Endothelial cell (in vitro differentiated cells): ENCODE measurements around the gene SH2D4B. TPM values are rescaled to one million over a fixed set of nuclear protein-coding genes. Genes with fewer than 3 reads are reported as not detected.

ENCODE experiments used
- DNase-seq: peaks from one replicate; pipeline ENCODE4 v3.0.0; 2021; ENCODE audit warnings: low spot score
- H3K27ac Mint-ChIP-seq: one replicate; pipeline ENCODE4 v1.8.0; 2021; ENCODE audit warnings: mixed read lengths, inconsistent platforms; ENCODE audit not compliant: unreplicated experiment
- H3K27me3 Mint-ChIP-seq: one replicate; pipeline ENCODE4 v1.8.0; 2021; ENCODE audit warnings: mild to moderate bottlenecking, moderate library complexity, mixed read lengths, inconsistent platforms; ENCODE audit not compliant: unreplicated experiment
- H3K36me3 Mint-ChIP-seq: one replicate; pipeline ENCODE4 v1.8.0; 2021; ENCODE audit warnings: mild to moderate bottlenecking, low read depth, mixed read lengths, inconsistent platforms; ENCODE audit not compliant: unreplicated experiment
- H3K4me1 Mint-ChIP-seq: one replicate; pipeline ENCODE4 v1.8.0; 2021; ENCODE audit warnings: mild to moderate bottlenecking, mixed read lengths, inconsistent platforms; ENCODE audit not compliant: unreplicated experiment
- H3K4me3 Mint-ChIP-seq: one replicate; pipeline ENCODE4 v1.8.0; 2021; ENCODE audit warnings: mild to moderate bottlenecking, mixed read lengths, inconsistent platforms; ENCODE audit not compliant: unreplicated experiment
- H3K9me3 Mint-ChIP-seq: one replicate; pipeline ENCODE4 v1.8.0; 2021; ENCODE audit warnings: mixed read lengths, inconsistent platforms; ENCODE audit not compliant: unreplicated experiment
- CTCF ChIP-seq: fragments of 200-600 bp; sonication (generic); IDR thresholded peaks from one replicate; pipeline ENCODE4 v1.5.0; 2021; ENCODE audit warnings: antibody characterized with exemption; ENCODE audit not compliant: unreplicated experiment
- total RNA-seq: library from RNA; stranded (reverse); fragmentation: NEBNext Ultra II Directional; extraction: Animal tissue kit (Norgen Biotek cat#: 25700); gene quantifications from one replicate; pipeline ENCODE4 v1.2.1, GENCODE V29; 2021; ENCODE audit not compliant: unreplicated experiment

SH2D4B gene
- total RNA-seq, 1 donor from 2014 or later, result 0.23 TPM

GRCh38 chr10:80512031-80512526 lies 25.6 kb upstream of the SH2D4B start:
- no peak for DNase-seq
- Mint-ChIP-seq H3K4me3 (peak overlapping the region; percentile 29), H3K27me3 (peaks cover 4% of the 10 kb centered on the region), H3K27ac (peak overlapping the region; percentile 24), H3K36me3 (peaks cover 49% of the 10 kb centered on the region), H3K4me1 (peaks cover 36% of the 10 kb centered on the region), H3K9me3 (no peaks in the 10 kb centered on the region)
- no peak for TF ChIP-seq CTCF

GRCh38 chr10:80513106-80513505 lies 24.6 kb upstream of the SH2D4B start:
- H3K27me3 Mint-ChIP-seq, result peaks cover 10% of the 10 kb centered on the region
- no peak overlapping the region for H3K4me3 Mint-ChIP-seq
- peaks cover 49% of the 10 kb centered on the region for H3K36me3 Mint-ChIP-seq
- no peak overlapping the region for H3K27ac Mint-ChIP-seq
- H3K9me3 Mint-ChIP-seq, result no peaks in the 10 kb centered on the region
- no peak for DNase-seq
- peaks cover 31% of the 10 kb centered on the region for H3K4me1 Mint-ChIP-seq
- TF ChIP-seq CTCF, result no peak

- DNase-seq, result no peak
- H3K27ac Mint-ChIP-seq, result no peak overlapping the region
- H3K9me3 Mint-ChIP-seq, result no peaks in the 10 kb centered on the region
- H3K36me3 Mint-ChIP-seq, result peaks cover 59% of the 10 kb centered on the region
- TF ChIP-seq CTCF, result no peak
- no peak overlapping the region for H3K4me3 Mint-ChIP-seq
- H3K4me1 Mint-ChIP-seq, result peaks cover 32% of the 10 kb centered on the region
- H3K27me3 Mint-ChIP-seq, result peaks cover 19% of the 10 kb centered on the region
Measured at GRCh38 chr10:80515511-80515910, 22.2 kb upstream of the SH2D4B start.

GRCh38 chr10:80515941-80516340 lies 21.8 kb upstream of the SH2D4B start:
- Mint-ChIP-seq H3K27ac (no peak overlapping the region), H3K4me3 (no peak overlapping the region), H3K4me1 (peaks cover 32% of the 10 kb centered on the region), H3K36me3 (peaks cover 62% of the 10 kb centered on the region), H3K9me3 (no peaks in the 10 kb centered on the region), H3K27me3 (peaks cover 19% of the 10 kb centered on the region)
- no peak for DNase-seq
- TF ChIP-seq CTCF, result no peak

- Mint-ChIP-seq H3K27me3 (peaks cover 19% of the 10 kb centered on the region), H3K4me3 (peak overlapping the region; percentile 37), H3K36me3 (peaks cover 55% of the 10 kb centered on the region), H3K4me1 (peaks cover 30% of the 10 kb centered on the region), H3K27ac (peak overlapping the region; percentile 74), H3K9me3 (no peaks in the 10 kb centered on the region)
- DNase-seq, result no peak
- no peak for TF ChIP-seq CTCF
Measured at GRCh38 chr10:80516506-80517075, 21.1 kb upstream of the SH2D4B start.
